Inflammatory macrophage treated with lipopolysaccharide for 1 hour (primary cell): ENCODE results near the gene ZNF787.
"Not testable (repeated sequence)": the region's sequence is repeated elsewhere in the genome, so short reads cannot be mapped to it uniquely, and the experiment has no call there.

Experiments
- DNase-seq, 2 donors: peaks; one replicate each; pipeline ENCODE4 v3.0.0-alpha.2; 2020 to 2022

ZNF787 gene

GRCh38 chr19:56103027-56103614, 18.0 kb downstream of the ZNF787 start:
- no peak for DNase-seq

DNA sequence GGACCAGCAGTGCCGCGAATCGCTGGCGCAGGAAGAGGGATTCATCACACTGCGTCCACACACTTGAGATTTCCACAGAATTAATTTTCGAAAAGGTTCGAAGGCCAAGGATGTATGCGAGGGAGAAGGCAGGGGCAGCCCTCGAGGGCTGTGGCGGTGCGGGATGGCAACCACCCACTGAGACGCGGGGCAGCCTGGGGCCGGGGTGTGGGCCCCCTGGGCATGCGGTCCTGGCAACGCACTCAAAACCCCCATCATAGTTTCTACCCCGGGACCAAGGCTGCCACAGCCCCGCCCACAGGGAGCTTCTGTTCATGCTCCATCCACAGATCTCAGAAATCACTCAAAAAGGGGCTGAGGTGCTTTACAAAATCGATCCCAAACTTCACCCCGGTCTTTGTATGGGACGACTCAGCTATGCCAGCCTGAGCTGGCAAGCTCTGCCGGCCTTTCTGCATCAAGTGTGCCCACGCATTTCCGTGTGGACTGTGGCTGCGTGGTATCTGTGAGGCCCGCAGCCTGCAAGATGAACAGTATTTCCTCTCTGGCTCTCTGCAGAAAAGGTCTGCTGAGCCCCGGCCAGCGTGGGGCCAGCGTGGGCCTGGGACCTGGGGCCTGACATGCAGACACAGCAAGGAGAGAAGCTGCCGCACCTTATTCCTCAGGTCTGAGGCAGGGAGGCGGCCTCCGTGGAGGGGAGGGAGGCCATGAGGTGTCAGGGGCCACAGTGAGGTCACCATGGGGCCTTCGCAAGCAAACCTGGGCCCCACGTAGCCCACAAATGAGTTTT, 19.2 kb downstream of the ZNF787 start:
- peak in 1 of 2 donors; percentile 41 for DNase-seq

DNA sequence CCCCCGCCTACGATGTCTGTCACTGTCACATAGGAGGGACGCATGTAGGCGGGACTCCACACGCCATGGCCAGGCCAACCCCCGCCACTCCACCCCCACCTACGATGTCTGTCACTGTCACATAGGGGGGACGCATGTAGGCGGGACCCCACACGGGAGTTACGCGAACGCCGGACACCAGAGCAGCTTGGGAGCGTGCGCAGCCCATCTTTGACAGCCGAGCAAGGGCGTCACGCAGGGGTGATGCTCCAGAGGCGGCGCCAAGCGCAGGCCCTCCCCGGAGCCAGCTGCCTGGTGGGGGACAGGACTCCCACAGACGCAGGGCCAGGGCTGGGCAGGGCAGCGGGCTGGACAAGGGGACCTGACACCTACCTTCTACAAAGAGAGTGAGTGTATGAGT, 20.0 kb downstream of the ZNF787 start:
- DNase-seq: no peak

GRCh38 chr19:56099638-56100539, 21.2 kb downstream of the ZNF787 start:
- DNase-seq: no peak

- DNase-seq: no peak
These were observed 22.1 kb downstream of the ZNF787 start for GRCh38 chr19:56098731-56099568.

DNA sequence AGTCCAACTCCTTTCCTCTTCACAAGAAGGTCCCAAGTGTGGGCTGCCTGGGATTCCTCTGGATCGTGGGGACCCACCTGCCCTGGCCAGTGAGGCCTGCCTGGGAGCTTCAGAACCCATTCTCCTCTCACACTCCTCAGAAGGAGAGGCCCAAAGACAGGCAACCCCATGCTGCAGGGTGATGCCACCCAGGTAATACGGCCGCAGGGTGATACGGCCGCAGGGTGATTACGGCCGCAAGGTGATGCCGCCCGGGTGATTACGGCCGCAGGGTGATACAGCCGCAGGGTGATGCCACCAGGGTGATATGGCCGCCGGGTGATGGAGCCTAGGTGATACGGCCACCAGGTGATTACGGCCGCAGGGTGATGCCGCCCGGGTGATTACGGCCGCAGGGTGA, 22.9 kb downstream of the ZNF787 start:
- not testable (repeated sequence) for DNase-seq

DNA sequence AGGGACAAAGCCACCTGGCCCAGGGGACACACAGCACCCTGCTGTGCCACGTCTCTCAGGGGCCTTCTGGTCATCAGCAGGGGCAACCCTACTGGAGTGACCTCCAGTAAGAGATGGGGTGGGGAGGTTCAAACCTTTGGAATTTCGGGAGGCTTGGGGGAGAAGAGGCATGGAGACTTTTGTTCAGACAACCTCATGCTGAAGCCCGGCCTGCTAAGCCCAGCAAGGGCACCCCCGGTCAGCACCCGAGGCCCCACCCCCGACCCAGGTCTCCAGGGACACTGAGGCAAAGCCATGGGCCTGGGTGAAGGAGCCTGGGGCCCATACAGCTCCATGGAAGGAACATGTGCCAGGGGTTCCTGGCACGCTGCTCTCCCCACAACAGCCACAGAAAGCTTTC, 23.3 kb downstream of the ZNF787 start:
- DNase-seq: no peak

DNA sequence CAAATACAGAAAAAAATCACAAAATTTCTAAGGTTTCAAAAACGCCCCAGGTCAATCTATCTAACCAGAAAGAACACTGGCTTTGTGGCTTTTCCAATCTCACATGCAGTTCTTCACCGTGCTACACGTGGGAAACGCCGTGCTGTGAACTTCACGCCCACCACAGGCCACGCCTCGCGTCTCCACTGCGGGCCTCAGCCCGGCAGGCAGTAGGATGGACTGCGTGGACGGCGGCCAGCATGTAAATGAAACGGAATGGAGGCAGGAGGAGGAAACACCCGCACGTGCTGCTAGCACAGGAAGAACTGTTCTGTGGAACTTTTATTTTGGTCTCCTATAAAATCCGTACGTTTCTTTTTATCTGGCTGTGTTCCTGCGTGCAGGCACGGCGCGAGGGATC, 23.8 kb downstream of the ZNF787 start:
- DNase-seq: no peak

DNA sequence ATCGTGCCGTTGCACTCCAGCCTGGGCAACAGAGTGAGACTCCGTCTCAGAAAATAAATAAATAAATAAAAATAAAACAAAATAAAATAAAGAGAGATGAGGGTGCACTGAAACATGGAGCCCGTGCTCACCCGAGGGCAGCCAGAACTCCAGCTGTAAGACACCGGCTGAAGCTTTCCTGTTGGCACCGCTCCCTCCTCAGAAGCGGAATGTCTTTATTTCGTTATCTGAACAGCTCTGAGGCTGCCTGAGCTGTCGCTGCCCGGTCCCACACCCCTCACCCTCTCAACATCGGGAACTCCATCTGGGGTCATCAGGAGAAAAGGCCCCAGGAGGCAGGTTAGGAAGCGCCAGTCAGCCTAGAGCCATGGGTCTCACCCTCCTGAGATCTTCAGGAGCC, 24.4 kb downstream of the ZNF787 start:
- no peak for DNase-seq

DNA sequence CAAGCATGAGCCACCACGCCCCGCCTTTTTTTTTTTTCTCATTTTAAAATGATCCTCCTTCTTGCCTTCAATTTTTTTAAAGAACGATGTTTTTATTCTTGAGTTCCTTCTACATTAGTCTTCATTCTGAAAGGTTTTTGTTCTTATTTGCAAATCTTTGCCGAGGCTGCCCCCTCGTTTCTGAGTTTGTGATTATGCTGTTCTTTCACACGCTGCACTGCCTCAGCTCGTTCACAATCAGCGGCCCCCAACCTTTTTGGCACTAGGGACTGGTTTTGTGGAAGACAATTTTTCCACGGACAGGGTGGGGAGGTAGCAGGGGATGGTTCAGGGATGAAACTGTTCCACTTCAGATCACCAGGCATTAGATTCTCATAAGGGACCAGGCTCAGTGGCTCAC, 26.6 kb downstream of the ZNF787 start:
- no peak for DNase-seq

DNA sequence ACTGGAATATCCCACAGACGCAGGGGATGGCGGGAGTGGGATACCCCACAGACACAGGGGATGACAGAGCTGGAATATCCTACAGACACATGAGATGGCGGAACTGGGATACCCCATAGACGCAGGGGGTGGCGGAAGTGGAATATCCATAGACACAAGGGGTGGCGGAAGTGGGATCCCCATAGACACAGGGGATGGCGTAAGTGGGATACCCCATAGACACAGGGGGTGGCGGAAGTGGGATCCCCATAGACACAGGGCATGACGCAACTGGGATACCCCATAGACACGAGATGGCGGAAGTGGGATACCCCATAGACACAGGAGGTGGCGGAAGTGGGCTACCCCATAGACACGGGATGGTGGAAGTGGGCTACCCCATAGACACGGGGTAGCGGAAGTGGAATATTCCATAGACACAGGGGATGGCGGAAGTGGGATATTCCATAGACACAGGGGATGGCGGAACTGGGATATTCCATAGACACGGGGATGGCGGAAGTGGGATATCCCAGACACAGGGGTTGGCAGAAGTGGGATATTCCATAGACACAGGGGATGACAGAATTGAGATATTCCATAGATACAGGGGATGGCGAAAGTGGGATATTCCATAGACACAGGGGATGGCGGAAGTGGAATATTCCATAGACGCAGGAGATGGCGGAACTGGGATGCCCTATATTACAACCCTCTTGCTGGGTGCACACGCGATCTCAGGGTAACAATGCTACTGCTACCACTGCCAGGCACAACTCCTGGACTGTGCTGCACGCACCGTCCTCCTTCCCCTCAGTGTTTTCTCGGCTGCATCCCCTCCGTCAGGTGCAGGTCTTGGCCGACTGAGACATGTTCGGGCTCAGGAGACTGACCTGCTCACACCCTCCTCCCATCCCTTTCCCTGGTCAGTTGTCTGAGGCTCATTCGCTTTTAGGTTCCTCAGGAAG, 28.1 kb downstream of the ZNF787 start:
- no peak for DNase-seq

DNA sequence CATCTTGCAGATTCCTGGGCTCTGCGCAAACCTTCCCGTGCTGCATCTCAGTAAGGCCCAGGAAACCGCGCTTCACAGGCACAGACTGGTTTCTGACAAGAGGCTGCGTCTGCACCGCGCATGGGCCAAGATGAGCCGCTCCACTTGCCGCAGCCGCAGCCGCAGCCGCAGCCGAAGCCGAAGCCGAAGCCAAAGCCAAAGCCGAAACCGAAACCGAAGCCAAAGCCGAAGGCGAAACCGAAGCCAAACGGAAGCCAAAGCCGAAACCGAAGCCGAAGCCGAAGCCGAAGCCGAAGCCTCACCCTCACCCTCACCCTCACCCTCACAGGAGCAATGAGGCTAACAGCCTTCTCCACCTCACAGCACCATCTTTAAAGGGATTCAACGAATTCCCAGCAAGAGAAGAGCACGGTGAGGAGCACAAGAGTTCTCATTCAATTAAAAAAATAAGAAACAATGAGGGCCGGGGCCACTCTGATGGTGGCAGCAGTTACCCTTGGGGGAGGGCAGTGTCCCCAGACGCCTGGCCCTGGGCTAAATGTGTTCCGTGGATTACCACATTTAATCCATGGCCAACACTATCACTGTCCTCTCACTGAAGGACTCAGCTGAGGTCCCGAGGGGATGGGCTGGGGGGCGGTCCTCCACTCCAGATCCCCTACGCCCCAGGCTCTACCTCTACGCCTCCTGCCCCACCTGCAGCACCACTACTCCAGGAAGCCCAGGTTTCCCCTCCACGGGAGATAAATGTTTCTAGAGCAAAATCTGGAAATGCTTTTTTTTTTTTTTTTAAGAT, 29.1 kb downstream of the ZNF787 start:
- DNase-seq: no peak

GRCh38 chr19:56091066-56091490, 30.0 kb downstream of the ZNF787 start:
- peak; percentile 39 to 68 for DNase-seq

- no peak for DNase-seq
These were observed 31.8 kb downstream of the ZNF787 start for GRCh38 chr19:56089344-56089743.

GRCh38 chr19:56088497-56089215, 32.4 kb downstream of the ZNF787 start:
- no peak for DNase-seq

GRCh38 chr19:56087647-56088496, 33.2 kb downstream of the ZNF787 start:
- DNase-seq: no peak

DNA sequence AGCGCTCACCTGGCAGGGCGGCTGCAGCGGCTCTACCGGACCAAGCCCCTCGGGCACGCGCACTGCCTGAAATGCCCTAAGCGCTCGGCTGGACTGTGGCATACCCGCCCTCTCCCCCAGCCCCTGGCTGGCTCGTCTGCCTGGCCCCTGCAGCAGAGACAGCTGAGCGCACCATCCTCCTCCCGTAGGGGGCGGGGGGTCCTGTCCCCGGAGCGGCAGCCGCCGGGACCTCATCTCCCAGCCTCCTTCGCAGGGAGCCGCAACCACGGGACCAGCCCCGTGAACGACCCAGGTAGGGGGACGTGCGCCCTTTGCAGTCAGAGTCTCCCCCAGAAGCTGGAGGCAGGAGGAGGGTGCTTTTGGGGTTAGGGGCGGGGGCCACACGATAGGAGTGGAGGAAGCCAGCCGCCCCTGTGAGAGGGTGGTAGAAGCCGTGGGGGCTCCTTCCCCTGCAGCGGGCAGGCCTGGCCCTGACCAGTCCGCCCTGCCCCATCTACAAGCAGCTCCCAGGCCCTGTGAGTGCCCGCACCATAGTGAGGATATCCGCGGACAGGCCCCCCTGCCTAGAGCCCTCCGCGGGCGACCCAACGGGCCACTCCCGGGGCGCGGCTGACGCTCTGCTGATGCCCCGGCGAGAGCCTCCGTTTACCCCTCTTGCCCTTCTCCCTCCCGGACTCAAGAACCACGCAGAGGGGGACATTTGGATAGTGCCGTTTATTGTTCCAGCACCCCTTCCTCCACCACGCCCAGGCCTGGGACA, 34.2 kb downstream of the ZNF787 start:
- no peak for DNase-seq
